Measurements from ENCODE around the gene CFAP65. TPM values are rescaled to one million over a fixed set of nuclear protein-coding genes. Genes with fewer than 3 reads are reported as not detected.

Gene CFAP65
- total and polyA plus RNA-seq, 2 of the 13 experiments (the other 11 are each of a cell fraction or from before 2014, with no cell fraction given) = 0.05 TPM; not detected in 1

GRCh38 chr2:219073413-219074129, 32.3 kb upstream of the CFAP65 start (continued):
- TF ChIP-seq POLR2AphosphoS2 (IDR thresholded peaks at IDR 0.05; ENCODE audit: low read depth, low read length) (no peak), MYNN (CRISPR knock-in tag; IDR thresholded peaks at IDR 0.05; ENCODE audit: low read depth) (0 out of 2 replicates have a peak, but pooled peaks have one; percentile 1), HNRNPL (IDR thresholded peaks at IDR 0.05; ENCODE audit: low read depth, low read length) (no peak), ZNF678 (CRISPR knock-in tag; IDR thresholded peaks at IDR 0.05) (no peak), PRDM15 (CRISPR knock-in tag; IDR thresholded peaks at IDR 0.05) (peak; percentile 83), ZFX (CRISPR knock-in tag; IDR thresholded peaks at IDR 0.05; ENCODE audit: low read depth) (peak; percentile 68; the same call in 1 of the 2 replicates), SMYD3 (CRISPR knock-in tag; IDR thresholded peaks at IDR 0.05) (no peak), NR2F6 (IDR thresholded peaks at IDR 0.05) (no peak), NR2F6 (CRISPR knock-in tag; IDR thresholded peaks at IDR 0.05) (no peak), GPBP1L1 (CRISPR knock-in tag; IDR thresholded peaks at IDR 0.05) (no peak), HDAC6 (IDR thresholded peaks at IDR 0.05; ENCODE audit: low read depth, low read length) (no peak), SOX6 (IDR thresholded peaks at IDR 0.05) (no peak), SOX6 (CRISPR knock-in tag; IDR thresholded peaks at IDR 0.05) (peak; percentile 57), ZNF260 (CRISPR knock-in tag; IDR thresholded peaks at IDR 0.05; ENCODE audit: borderline replicate concordance, low read depth) (no peak), ZFP1 (CRISPR knock-in tag; IDR thresholded peaks at IDR 0.05) (no peak), YEATS2 (CRISPR knock-in tag; IDR thresholded peaks at IDR 0.05; ENCODE audit: borderline replicate concordance) (no peak), ZNF230 (CRISPR knock-in tag; IDR thresholded peaks at IDR 0.05) (no peak), HOXA3 (CRISPR knock-in tag; IDR thresholded peaks at IDR 0.05) (0 out of 2 replicates have a peak, but pooled peaks have one; percentile 35), YEATS4 (CRISPR knock-in tag; IDR thresholded peaks at IDR 0.05; ENCODE audit: borderline replicate concordance) (no peak), TOE1 (CRISPR knock-in tag; IDR thresholded peaks at IDR 0.05) (no peak), TBX2 (CRISPR knock-in tag; IDR thresholded peaks at IDR 0.05; ENCODE audit: borderline replicate concordance) (peak; percentile 30; the same call in 1 of the 2 replicates), SP2 (CRISPR knock-in tag; IDR thresholded peaks at IDR 0.05) (no peak), ZNF589 (CRISPR knock-in tag; conservative IDR thresholded peaks at IDR 0.05) (no peak), ZNF460 (CRISPR knock-in tag; IDR thresholded peaks at IDR 0.05; ENCODE audit: borderline replicate concordance) (no peak)

All from HepG2 (cell line).